Activated naive CD8-positive, alpha-beta T cell treated with anti-CD3 and anti-CD28 coated beads, Interleukin-2, amount 50 U/mL, for 24 hours (primary cell): ENCODE measurements around the gene RELB.

Experiments used
- ATAC-seq: fragments of 150-1000 bp; cut with Tn5 transposase; one replicate; pipeline ENCODE4 v1.10.0; 2021
- DNase-seq: peaks from one replicate; pipeline ENCODE4 v3.0.0; 2021
- H3K27ac Mint-ChIP-seq: one replicate; pipeline ENCODE4 v1.8.0; 2021; ENCODE audit warnings: mild to moderate bottlenecking, mixed read lengths
- H3K27me3 Mint-ChIP-seq: one replicate; pipeline ENCODE4 v1.8.0; 2021; ENCODE audit warnings: mixed read lengths
- H3K36me3 Mint-ChIP-seq: one replicate; pipeline ENCODE4 v1.8.0; 2021; ENCODE audit warnings: low read depth, mixed read lengths
- H3K4me1 Mint-ChIP-seq: one replicate; pipeline ENCODE4 v1.8.0; 2021; ENCODE audit warnings: mixed read lengths
- H3K4me3 Mint-ChIP-seq: one replicate; pipeline ENCODE4 v1.8.0; 2021; ENCODE audit warnings: mild to moderate bottlenecking, moderate library complexity, mixed read lengths
- H3K9me3 Mint-ChIP-seq: one replicate; pipeline ENCODE4 v1.8.0; 2021; ENCODE audit warnings: mixed read lengths

The RELB gene

GRCh38 chr19:45070861-45071544 is 69.7 kb downstream of the RELB start:
- no peak for DNase-seq
- Mint-ChIP-seq H3K4me1 (peaks cover 9% of the 10 kb centered on the region), H3K27ac (no peak overlapping the region), H3K9me3 (no peaks in the 10 kb centered on the region), H3K4me3 (no peak overlapping the region), H3K27me3 (no peaks in the 10 kb centered on the region), H3K36me3 (peaks cover 7% of the 10 kb centered on the region)
- ATAC-seq, result no peak

- Mint-ChIP-seq H3K4me3 (no peak overlapping the region), H3K27ac (no peak overlapping the region), H3K4me1 (peaks cover 10% of the 10 kb centered on the region), H3K36me3 (peaks cover 7% of the 10 kb centered on the region), H3K9me3 (no peaks in the 10 kb centered on the region), H3K27me3 (no peaks in the 10 kb centered on the region)
- DNase-seq (no peak), ATAC-seq (no peak)
Observed at GRCh38 chr19:45071545-45071938, 70.3 kb downstream of the RELB start.

- ATAC-seq (no peak), DNase-seq (no peak)
- no peaks in the 10 kb centered on the region for H3K9me3 Mint-ChIP-seq
- peaks cover 7% of the 10 kb centered on the region for H3K36me3 Mint-ChIP-seq
- H3K4me3 Mint-ChIP-seq, result no peak overlapping the region
- H3K27ac Mint-ChIP-seq, result no peak overlapping the region
- peaks cover 17% of the 10 kb centered on the region for H3K4me1 Mint-ChIP-seq
- H3K27me3 Mint-ChIP-seq, result no peaks in the 10 kb centered on the region
Observed at GRCh38 chr19:45071969-45072790, 70.9 kb downstream of the RELB start.

GRCh38 chr19:45074744-45075300 is 73.6 kb downstream of the RELB start:
- H3K36me3 Mint-ChIP-seq, result peaks cover 6% of the 10 kb centered on the region
- ATAC-seq (no peak), DNase-seq (no peak)
- H3K27ac Mint-ChIP-seq, result peak overlapping the region; percentile 63
- H3K4me1 Mint-ChIP-seq, result peaks cover 33% of the 10 kb centered on the region
- peak overlapping the region; percentile 81 for H3K4me3 Mint-ChIP-seq
- no peaks in the 10 kb centered on the region for H3K27me3 Mint-ChIP-seq
- no peaks in the 10 kb centered on the region for H3K9me3 Mint-ChIP-seq

GRCh38 chr19:45075301-45076028 is 74.2 kb downstream of the RELB start:
- H3K4me1 Mint-ChIP-seq, result peaks cover 39% of the 10 kb centered on the region
- DNase-seq, result peak; percentile 57
- ATAC-seq, result peak; percentile 31
- no peaks in the 10 kb centered on the region for H3K9me3 Mint-ChIP-seq
- H3K27me3 Mint-ChIP-seq, result no peaks in the 10 kb centered on the region
- H3K36me3 Mint-ChIP-seq, result peaks cover 6% of the 10 kb centered on the region
- peak overlapping the region; percentile 81 for H3K4me3 Mint-ChIP-seq
- peak overlapping the region; percentile 63 for H3K27ac Mint-ChIP-seq

- H3K4me1 Mint-ChIP-seq, result peaks cover 44% of the 10 kb centered on the region
- ATAC-seq (peak; percentile 79), DNase-seq (peak; percentile 86)
- peaks cover 9% of the 10 kb centered on the region for H3K36me3 Mint-ChIP-seq
- no peaks in the 10 kb centered on the region for H3K9me3 Mint-ChIP-seq
- H3K27me3 Mint-ChIP-seq, result no peaks in the 10 kb centered on the region
- peak within 1 kb of the TSS; percentile 48 for H3K27ac Mint-ChIP-seq
- H3K4me3 Mint-ChIP-seq, result peak within 1 kb of the TSS; percentile 81
Observed at GRCh38 chr19:45076029-45076850, 75.0 kb downstream of the RELB start, which contains the start of gene ZNF296. Gene ZNF296, minus strand, starts transcription at chr19:45076478. Its CDS starts 105 bp downstream, at chr19:45076373.

- no peak for ATAC-seq
- peak overlapping the region; percentile 81 for H3K4me3 Mint-ChIP-seq
- H3K27me3 Mint-ChIP-seq, result no peaks in the 10 kb centered on the region
- peaks cover 51% of the 10 kb centered on the region for H3K4me1 Mint-ChIP-seq
- peaks cover 17% of the 10 kb centered on the region for H3K36me3 Mint-ChIP-seq
- peak; percentile 23 for DNase-seq
- no peaks in the 10 kb centered on the region for H3K9me3 Mint-ChIP-seq
- peak overlapping the region; percentile 48 for H3K27ac Mint-ChIP-seq
Observed at GRCh38 chr19:45076851-45077730, 75.8 kb downstream of the RELB start.

- no peaks in the 10 kb centered on the region for H3K9me3 Mint-ChIP-seq
- DNase-seq, result no peak
- H3K27me3 Mint-ChIP-seq, result no peaks in the 10 kb centered on the region
- peak overlapping the region; percentile 95 for H3K4me3 Mint-ChIP-seq
- peaks cover 52% of the 10 kb centered on the region for H3K4me1 Mint-ChIP-seq
- peaks cover 22% of the 10 kb centered on the region for H3K36me3 Mint-ChIP-seq
- no peak for ATAC-seq
- H3K27ac Mint-ChIP-seq, result peak overlapping the region; percentile 88
Observed at GRCh38 chr19:45078390-45079062, 77.3 kb downstream of the RELB start.

- Mint-ChIP-seq H3K27me3 (no peaks in the 10 kb centered on the region), H3K9me3 (no peaks in the 10 kb centered on the region), H3K4me1 (peaks cover 52% of the 10 kb centered on the region), H3K27ac (peak within 1 kb of the TSS; percentile 88), H3K36me3 (peaks cover 22% of the 10 kb centered on the region), H3K4me3 (peak within 1 kb of the TSS; percentile 95)
- peak; percentile 66 for ATAC-seq
- peak; percentile 87 for DNase-seq
Observed at GRCh38 chr19:45079063-45079910, 78.0 kb downstream of the RELB start, which contains the start of gene GEMIN7. Gene GEMIN7, plus strand, starts transcription at chr19:45079260. Its CDS starts 10,855 bp downstream, at chr19:45090115.

GRCh38 chr19:45079911-45080370 is 78.7 kb downstream of the RELB start:
- DNase-seq (no peak), ATAC-seq (no peak)
- Mint-ChIP-seq H3K9me3 (no peaks in the 10 kb centered on the region), H3K36me3 (peaks cover 22% of the 10 kb centered on the region), H3K27ac (peak overlapping the region; percentile 88), H3K4me3 (peak overlapping the region; percentile 95), H3K27me3 (no peaks in the 10 kb centered on the region), H3K4me1 (peaks cover 46% of the 10 kb centered on the region)

- H3K27me3 Mint-ChIP-seq, result no peaks in the 10 kb centered on the region
- peak overlapping the region; percentile 48 for H3K4me3 Mint-ChIP-seq
- peaks cover 47% of the 10 kb centered on the region for H3K4me1 Mint-ChIP-seq
- ATAC-seq (no peak), DNase-seq (no peak)
- peaks cover 33% of the 10 kb centered on the region for H3K36me3 Mint-ChIP-seq
- H3K9me3 Mint-ChIP-seq, result no peaks in the 10 kb centered on the region
- no peak overlapping the region for H3K27ac Mint-ChIP-seq
Observed at GRCh38 chr19:45082170-45082569, 80.9 kb downstream of the RELB start.

- H3K9me3 Mint-ChIP-seq, result no peaks in the 10 kb centered on the region
- DNase-seq (no peak), ATAC-seq (no peak)
- H3K27me3 Mint-ChIP-seq, result no peaks in the 10 kb centered on the region
- H3K4me1 Mint-ChIP-seq, result peaks cover 34% of the 10 kb centered on the region
- no peak overlapping the region for H3K4me3 Mint-ChIP-seq
- H3K27ac Mint-ChIP-seq, result peak overlapping the region; percentile 59
- peaks cover 38% of the 10 kb centered on the region for H3K36me3 Mint-ChIP-seq
Observed at GRCh38 chr19:45086480-45086879, 85.2 kb downstream of the RELB start.
